ENCODE measurements around the gene GPN2.
A peak's percentile ranks its signal among the peaks of the same experiment; 100 is the strongest.

The GPN2 gene

GRCh38 chr1:26897351-26897750 is 7.3 kb upstream of the GPN2 start:
- no peak for TF ChIP-seq CTCF (IDR thresholded peaks at IDR 0.05)

GRCh38 chr1:26894263-26894662 is 4.2 kb upstream of the GPN2 start:
- no peak for TF ChIP-seq CTCF (IDR thresholded peaks at IDR 0.05)

GRCh38 chr1:26890467-26890796 is 349 bp upstream of the GPN2 start:
- TF ChIP-seq CTCF (IDR thresholded peaks at IDR 0.05), result no peak

DNA sequence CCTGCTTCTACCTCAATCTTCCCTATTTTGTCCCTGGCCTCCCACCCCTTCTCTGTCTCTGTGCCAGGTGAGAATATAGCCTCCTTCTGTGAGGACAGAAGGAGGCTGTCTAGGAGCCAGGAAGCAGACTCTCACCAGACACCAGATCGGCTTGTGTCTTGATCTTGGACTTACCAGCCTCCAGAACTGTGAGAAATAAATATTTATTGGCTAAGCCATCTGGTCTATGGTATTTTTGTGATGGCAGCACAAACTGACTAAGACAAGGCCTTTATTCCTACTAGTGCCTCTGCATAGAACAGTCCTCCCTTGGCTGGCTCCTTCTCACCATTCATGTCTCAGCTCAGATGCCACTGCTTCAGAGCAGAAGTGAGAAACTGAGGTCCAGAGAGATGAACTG is 1.9 kb downstream of the GPN2 start:
- TF ChIP-seq CTCF (IDR thresholded peaks at IDR 0.05), result no peak

GRCh38 chr1:26887125-26887524 is 3.0 kb downstream of the GPN2 start:
- TF ChIP-seq CTCF (IDR thresholded peaks at IDR 0.05), result peak; percentile 49

DNA sequence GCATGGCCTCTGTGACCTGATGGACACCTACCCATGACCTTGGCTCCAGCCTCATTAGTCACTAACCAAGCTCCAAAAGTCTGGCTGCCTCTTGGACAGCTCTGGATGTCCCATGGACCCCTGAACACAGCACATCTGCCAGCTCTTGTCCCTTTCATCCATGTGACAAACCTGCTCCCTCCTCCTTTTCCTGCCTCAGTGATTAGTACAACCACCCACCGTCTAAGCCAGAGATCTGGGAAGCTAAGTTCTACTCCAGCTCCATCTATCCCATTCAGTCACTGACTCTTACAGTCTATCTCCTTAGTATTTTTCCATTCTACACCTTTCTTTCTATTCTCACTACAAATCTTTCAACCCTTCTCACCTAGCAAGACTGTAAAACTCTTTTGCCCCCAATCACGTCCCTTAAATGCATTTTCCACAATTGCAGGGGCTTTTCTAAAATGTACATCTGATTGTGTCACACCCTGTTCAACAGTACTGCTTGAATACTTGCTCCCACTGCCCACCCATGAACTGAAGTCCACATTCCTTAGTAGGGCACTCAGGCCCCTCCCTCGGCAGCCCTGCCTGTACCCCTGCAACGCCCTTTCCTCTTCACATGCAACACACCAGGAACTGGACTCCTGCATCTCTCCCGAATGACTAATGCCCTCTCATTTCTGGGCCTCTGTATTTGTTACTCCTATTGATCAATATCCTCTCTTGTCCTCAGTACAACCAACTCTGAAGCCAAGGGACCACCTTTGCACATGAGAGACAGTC is 7.2 kb downstream of the GPN2 start:
- no peak for TF ChIP-seq CTCF (IDR thresholded peaks at IDR 0.05)

GRCh38 chr1:26879793-26880192 is 10.3 kb downstream of the GPN2 start:
- no peak for TF ChIP-seq CTCF (IDR thresholded peaks at IDR 0.05)

GRCh38 chr1:26877326-26877725 is 12.8 kb downstream of the GPN2 start:
- TF ChIP-seq CTCF (IDR thresholded peaks at IDR 0.05), result no peak
